HCEC 1CT (cell line): ENCODE data around the gene GPR146.
"Not testable (repeated sequence)": the region's sequence is repeated elsewhere in the genome, so short reads cannot be mapped to it uniquely, and the experiment has no call there.

Source experiments
- DNase-seq: peaks from one replicate; pipeline ENCODE4 v3.0.0-alpha.2; 2017

Gene GPR146

GRCh38 chr7:1026721-1027161 lies 17.6 kb upstream of the GPR146 start:
- DNase-seq = no peak

GRCh38 chr7:1027242-1028043 lies 16.9 kb upstream of the GPR146 start:
- peak; percentile 10 for DNase-seq

- DNase-seq = peak; percentile 88
These were observed 16.1 kb upstream of the GPR146 start for GRCh38 chr7:1028044-1028770.

- DNase-seq = peak; percentile 93
These were observed 15.3 kb upstream of the GPR146 start for GRCh38 chr7:1028775-1029636.

- no peak for DNase-seq
These were observed 14.5 kb upstream of the GPR146 start for GRCh38 chr7:1029637-1030443.

DNA sequence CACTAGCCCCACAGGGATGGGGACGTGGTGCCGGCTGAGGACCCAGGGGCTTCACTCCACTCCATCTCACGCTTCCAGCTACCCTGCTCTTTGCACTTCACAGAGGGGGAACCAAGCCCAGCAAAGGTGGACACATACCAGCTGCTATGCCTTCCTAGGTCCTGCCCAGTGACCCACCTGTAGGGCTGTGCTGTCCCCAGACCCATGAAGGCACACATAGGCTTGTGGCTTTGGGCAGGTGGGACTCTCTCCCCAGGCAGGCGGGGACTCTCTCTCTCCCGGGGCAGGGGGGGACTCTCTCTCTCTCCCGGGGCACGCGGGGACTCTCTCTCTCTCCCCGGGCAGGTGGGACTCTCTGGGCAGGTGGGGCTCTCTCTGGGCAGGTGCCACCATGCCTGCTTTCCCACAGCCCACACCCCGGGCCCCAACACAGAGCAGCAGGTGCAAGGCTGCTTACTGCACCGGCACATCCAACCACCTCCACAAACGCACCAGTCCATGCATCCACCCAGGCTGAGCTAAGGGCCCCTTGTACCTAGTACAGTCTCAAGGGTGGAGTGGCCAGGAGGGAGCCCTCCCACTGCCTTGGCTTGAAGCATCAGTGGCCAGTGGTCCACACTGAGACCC lies 13.8 kb upstream of the GPR146 start:
- DNase-seq = no peak

GRCh38 chr7:1031716-1032455 lies 12.5 kb upstream of the GPR146 start:
- DNase-seq = no peak

DNA sequence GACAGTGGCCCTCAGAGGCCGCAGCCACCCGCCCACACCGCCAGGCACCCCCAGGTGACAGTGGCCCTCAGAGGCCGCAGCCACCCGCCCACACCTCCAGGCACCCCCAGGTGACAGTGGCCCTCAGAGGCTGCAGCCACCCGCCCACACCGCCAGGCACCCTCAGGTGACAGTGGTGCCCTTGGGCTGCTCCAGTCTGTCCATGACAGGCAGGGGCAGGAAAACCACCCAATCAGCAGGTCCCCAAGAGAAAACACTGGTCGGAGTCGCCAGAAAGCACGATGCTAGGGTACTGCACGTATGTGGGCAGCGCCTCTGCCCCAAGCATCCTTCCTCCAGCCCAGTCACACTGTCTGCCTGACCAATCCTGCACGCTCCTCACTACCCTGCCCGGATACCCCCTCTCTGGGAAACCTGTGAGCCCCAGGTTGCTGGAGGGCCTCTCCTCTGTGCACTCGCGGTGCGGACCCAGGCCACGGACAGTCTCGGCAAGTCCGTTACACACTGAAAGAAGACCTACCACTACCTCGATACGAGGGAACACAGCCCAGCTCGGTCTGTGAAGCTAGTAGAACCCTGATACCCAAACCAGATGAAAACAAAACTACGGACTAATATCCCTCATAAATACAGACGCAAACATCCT lies 11.7 kb upstream of the GPR146 start:
- no peak for DNase-seq

DNA sequence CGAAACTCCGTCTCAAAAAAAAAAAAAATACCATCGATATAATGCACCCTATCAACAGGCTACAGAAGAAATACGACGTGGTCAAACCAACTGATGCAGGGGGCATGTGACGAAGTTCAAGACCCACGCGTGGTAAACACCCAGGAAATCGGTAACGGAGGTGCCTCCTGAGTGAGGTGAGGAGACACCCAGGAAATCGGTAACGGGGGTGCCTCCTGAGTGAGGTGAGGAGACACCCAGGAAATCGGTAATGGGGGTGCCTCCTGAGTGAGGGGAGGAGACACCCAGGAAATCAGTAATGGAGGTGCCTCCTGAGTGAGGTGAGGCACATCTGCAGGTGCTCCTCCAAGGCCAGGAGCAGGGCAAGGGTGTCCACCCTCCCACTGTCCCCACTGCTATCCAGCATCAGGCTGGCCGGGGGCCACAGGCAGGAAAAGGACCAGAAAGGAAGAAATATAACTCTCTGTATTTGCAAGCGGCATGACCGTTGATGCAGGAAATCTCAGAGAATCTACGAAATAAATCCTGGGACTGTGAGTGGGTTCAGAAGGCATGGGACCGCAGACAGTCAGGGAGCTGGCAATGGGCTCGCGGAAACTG lies 10.7 kb upstream of the GPR146 start:
- no peak for DNase-seq

DNA sequence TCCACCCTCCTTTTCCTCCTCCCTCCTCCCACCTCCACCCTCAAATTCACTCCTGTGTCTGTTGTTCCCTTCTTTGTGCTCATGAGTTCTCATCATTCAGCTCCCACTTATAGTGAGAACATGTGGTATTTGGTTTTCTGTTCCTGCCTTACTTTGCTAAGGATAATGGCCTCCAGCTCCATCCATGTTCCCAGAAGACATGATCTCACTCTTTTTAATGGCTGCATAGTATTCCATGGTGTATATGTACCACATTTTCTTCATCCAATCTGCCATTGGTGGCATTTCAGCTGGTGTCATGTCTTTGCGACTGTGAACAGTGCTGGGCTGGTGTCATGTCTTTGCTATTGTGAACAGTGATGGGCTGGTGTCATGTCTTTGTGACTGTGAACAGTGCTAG lies 9.6 kb upstream of the GPR146 start:
- not testable (repeated sequence) for DNase-seq

DNA sequence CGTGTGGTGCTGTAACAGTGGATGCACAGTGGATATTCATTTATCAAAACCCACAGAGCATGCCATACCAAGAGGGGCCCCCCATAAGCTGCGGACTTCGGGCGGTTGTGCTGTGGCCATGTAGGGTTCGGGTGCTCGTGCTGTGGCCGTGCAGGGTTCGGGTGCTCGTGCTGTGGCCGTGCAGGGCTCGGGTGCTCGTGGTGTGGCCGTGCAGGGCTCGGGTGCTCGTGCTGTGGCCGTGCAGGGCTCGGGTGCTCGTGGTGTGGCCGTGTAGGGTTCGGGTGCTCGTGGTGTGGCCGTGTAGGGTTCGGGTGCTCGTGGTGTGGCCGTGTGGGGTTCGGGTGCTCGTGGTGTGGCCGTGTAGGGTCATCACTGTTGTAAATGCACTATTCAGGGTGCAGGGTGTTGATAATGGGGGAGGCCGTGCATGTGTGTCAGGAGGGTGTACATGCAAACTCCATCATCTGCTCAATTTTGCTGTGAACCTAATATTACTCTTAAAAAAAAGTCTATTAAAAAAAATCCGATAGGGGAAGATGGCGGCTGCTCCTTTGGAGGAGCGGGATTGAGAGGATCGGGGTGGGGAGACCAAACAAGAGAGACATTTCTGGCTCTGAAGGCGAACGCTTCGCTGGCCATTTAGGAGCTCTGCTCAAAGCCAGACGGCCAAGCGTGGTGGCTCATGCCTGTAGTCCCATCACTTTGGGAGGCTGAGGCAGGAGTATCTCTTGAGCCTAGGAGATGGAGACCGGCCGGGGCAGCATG lies 8.0 kb upstream of the GPR146 start:
- not testable (repeated sequence) for DNase-seq

DNA sequence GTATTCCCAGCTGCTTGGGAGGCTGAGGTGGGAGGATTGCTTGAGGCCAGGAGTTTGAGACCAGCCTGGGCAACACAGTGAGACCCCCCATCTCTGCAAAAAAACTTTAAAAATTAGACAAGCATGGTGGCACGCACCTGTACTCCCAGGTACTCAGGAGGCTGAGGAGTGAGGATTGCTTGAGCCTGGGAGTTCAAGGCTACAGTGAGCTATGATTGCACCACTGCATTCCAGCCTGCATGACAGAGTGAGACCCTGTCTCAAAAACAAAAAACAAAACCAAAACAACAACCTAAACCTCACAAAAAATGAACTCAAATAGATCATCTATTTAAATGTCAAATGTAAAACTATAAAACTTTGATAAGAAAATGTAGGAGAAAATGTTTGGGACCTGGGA lies 4.1 kb upstream of the GPR146 start:
- not testable (repeated sequence) for DNase-seq

GRCh38 chr7:1040790-1041189 lies 3.6 kb upstream of the GPR146 start:
- DNase-seq = peak; percentile 53

GRCh38 chr7:1041551-1042491 lies 2.5 kb upstream of the GPR146 start:
- DNase-seq = no peak

- DNase-seq = no peak
These were observed 1.9 kb upstream of the GPR146 start for GRCh38 chr7:1042492-1042833.

DNA sequence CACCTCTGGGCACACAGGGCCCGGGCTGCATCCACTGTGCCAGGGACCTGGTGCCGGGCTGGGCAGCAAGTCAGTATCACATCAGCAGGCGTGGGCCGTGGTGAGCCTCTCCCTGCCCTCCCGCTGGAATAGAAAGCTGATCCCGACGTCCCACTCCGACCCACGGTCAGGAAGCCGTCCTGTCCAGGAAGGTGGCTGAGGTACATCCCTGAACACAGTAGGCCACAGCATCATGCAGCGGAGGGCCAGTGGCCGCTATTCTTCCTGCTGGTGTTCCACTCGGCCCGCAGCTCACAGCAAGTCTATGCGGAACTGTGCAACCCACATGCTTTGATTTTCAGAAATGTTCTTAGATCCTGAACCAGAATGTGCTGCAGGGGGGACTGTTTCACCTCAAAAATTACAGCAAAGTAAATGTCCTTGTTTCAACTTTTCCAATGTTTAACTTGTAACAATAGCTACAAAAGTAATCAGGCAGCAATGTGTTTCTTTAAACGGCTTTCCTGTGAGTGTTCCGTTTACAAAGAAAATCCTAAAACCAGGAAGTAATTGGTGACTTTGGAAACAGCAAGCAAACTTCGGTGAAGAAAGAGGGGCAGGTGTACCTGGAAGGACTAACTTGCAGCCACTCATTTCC lies 676 bp upstream of the GPR146 start:
- DNase-seq = no peak
